Adipocyte (in vitro differentiated cells): Measurements from ENCODE around the gene TUT1.

Experiments used
- DNase-seq: peaks from one replicate; pipeline ENCODE4 v3.0.0-alpha.2; 2015; ENCODE audit warnings: low read depth
- H3K27me3 ChIP-seq: replicated peaks from 2 replicates; pipeline ENCODE4 v1.7.0; 2013; ENCODE audit warnings: mild to moderate bottlenecking, low read length, moderate library complexity; ENCODE audit not compliant: control insufficient read depth, insufficient read depth
- H3K36me3 ChIP-seq: 2 replicates; pipeline ENCODE4 v1.7.0; 2013; ENCODE audit warnings: low read length, mild to moderate bottlenecking, moderate library complexity; ENCODE audit not compliant: control insufficient read depth, insufficient read depth, severe bottlenecking
- H3K4me1 ChIP-seq: 2 replicates; pipeline ENCODE4 v1.7.0; 2013; ENCODE audit warnings: mild to moderate bottlenecking, low read length, moderate library complexity; ENCODE audit not compliant: control insufficient read depth, insufficient read depth
- H3K4me3 ChIP-seq: 2 replicates; pipeline ENCODE4 v1.7.0; 2013; ENCODE audit warnings: mild to moderate bottlenecking, low read length, moderate library complexity
- H3K9ac ChIP-seq: 2 replicates; pipeline ENCODE4 v1.7.0; 2013; ENCODE audit warnings: mild to moderate bottlenecking, low read length, moderate library complexity
- H3K9me3 ChIP-seq: 2 replicates; pipeline ENCODE4 v1.7.0; 2013; ENCODE audit warnings: mild to moderate bottlenecking, low read length, moderate library complexity; ENCODE audit not compliant: control insufficient read depth

Gene TUT1

GRCh38 chr11:62603072-62603408, 11.7 kb upstream of the TUT1 start:
- Histone ChIP-seq H3K9me3 (no peaks in the 10 kb centered on the region), H3K4me3 (peak overlapping the region; percentile 98), H3K9ac (peak overlapping the region; percentile 97), H3K27me3 (no peaks in the 10 kb centered on the region), H3K4me1 (peaks cover 40% of the 10 kb centered on the region), H3K36me3 (peaks cover 39% of the 10 kb centered on the region)
- no peak for DNase-seq

GRCh38 chr11:62602141-62603071, 11.1 kb upstream of the TUT1 start:
- Histone ChIP-seq H3K4me3 (peak overlapping the region; percentile 98), H3K36me3 (peaks cover 43% of the 10 kb centered on the region), H3K9ac (peak overlapping the region; percentile 97), H3K27me3 (no peaks in the 10 kb centered on the region), H3K9me3 (no peaks in the 10 kb centered on the region), H3K4me1 (peaks cover 40% of the 10 kb centered on the region)
- peak; percentile 84 for DNase-seq

- Histone ChIP-seq H3K36me3 (peaks cover 46% of the 10 kb centered on the region), H3K9me3 (no peaks in the 10 kb centered on the region), H3K27me3 (no peaks in the 10 kb centered on the region), H3K4me3 (peak within 1 kb of the TSS; percentile 98), H3K9ac (peak within 1 kb of the TSS; percentile 97), H3K4me1 (peaks cover 40% of the 10 kb centered on the region)
- DNase-seq: peak; percentile 99
Measured at GRCh38 chr11:62601372-62602140, 10.2 kb upstream of the TUT1 start, which contains the start of gene MTA2. Gene MTA2 (minus strand): TSS chr11:62601865. CDS start chr11:62601450, 415 bp downstream.

GRCh38 chr11:62601122-62601371, 9.7 kb upstream of the TUT1 start:
- H3K27me3 ChIP-seq: no peaks in the 10 kb centered on the region
- H3K9ac ChIP-seq: peak overlapping the region; percentile 97
- peak overlapping the region; percentile 98 for H3K4me3 ChIP-seq
- DNase-seq: peak; percentile 70
- H3K4me1 ChIP-seq: peaks cover 40% of the 10 kb centered on the region
- no peaks in the 10 kb centered on the region for H3K9me3 ChIP-seq
- H3K36me3 ChIP-seq: peaks cover 48% of the 10 kb centered on the region

- Histone ChIP-seq H3K4me3 (peak overlapping the region; percentile 98), H3K36me3 (peaks cover 48% of the 10 kb centered on the region), H3K9ac (peak overlapping the region; percentile 97), H3K9me3 (no peaks in the 10 kb centered on the region), H3K4me1 (peaks cover 40% of the 10 kb centered on the region), H3K27me3 (no peaks in the 10 kb centered on the region)
- DNase-seq: peak; percentile 21
Measured at GRCh38 chr11:62600367-62601121, 9.2 kb upstream of the TUT1 start.

GRCh38 chr11:62599901-62600300, 8.6 kb upstream of the TUT1 start:
- peaks cover 48% of the 10 kb centered on the region for H3K36me3 ChIP-seq
- H3K4me1 ChIP-seq: peaks cover 40% of the 10 kb centered on the region
- DNase-seq: no peak
- no peaks in the 10 kb centered on the region for H3K27me3 ChIP-seq
- H3K9ac ChIP-seq: peak overlapping the region; percentile 97
- peak overlapping the region; percentile 98 for H3K4me3 ChIP-seq
- no peaks in the 10 kb centered on the region for H3K9me3 ChIP-seq

GRCh38 chr11:62599069-62599696, 7.9 kb upstream of the TUT1 start:
- H3K4me3 ChIP-seq: peak overlapping the region; percentile 98
- peaks cover 48% of the 10 kb centered on the region for H3K36me3 ChIP-seq
- peak; percentile 97 for DNase-seq
- H3K9me3 ChIP-seq: no peaks in the 10 kb centered on the region
- H3K4me1 ChIP-seq: peaks cover 40% of the 10 kb centered on the region
- H3K27me3 ChIP-seq: no peaks in the 10 kb centered on the region
- peak overlapping the region; percentile 97 for H3K9ac ChIP-seq

GRCh38 chr11:62595124-62595523, 3.8 kb upstream of the TUT1 start:
- Histone ChIP-seq H3K9ac (no peak overlapping the region), H3K4me3 (no peak overlapping the region), H3K36me3 (peaks cover 58% of the 10 kb centered on the region), H3K4me1 (peaks cover 26% of the 10 kb centered on the region), H3K9me3 (no peaks in the 10 kb centered on the region), H3K27me3 (no peaks in the 10 kb centered on the region)
- no peak for DNase-seq

GRCh38 chr11:62593434-62594044, 2.2 kb upstream of the TUT1 start:
- H3K4me1 ChIP-seq: peaks cover 11% of the 10 kb centered on the region
- no peak overlapping the region for H3K4me3 ChIP-seq
- H3K27me3 ChIP-seq: no peaks in the 10 kb centered on the region
- peak; percentile 76 for DNase-seq
- no peak overlapping the region for H3K9ac ChIP-seq
- no peaks in the 10 kb centered on the region for H3K9me3 ChIP-seq
- peaks cover 61% of the 10 kb centered on the region for H3K36me3 ChIP-seq

GRCh38 chr11:62592989-62593421, 1.7 kb upstream of the TUT1 start:
- peak overlapping the region; percentile 94 for H3K9ac ChIP-seq
- DNase-seq: no peak
- no peak overlapping the region for H3K4me3 ChIP-seq
- peaks cover 56% of the 10 kb centered on the region for H3K36me3 ChIP-seq
- no peaks in the 10 kb centered on the region for H3K27me3 ChIP-seq
- H3K4me1 ChIP-seq: peaks cover 11% of the 10 kb centered on the region
- no peaks in the 10 kb centered on the region for H3K9me3 ChIP-seq
